ENCODE data around the gene C1orf174.

GRCh38 chr1:3850857-3851256, 49.2 kb downstream of the C1orf174 start:
- TF ChIP-seq TAF1 (IDR thresholded peaks at IDR 0.05; ENCODE audit: borderline replicate concordance, low read depth, low read length) (no peak), POLR2AphosphoS5 (IDR thresholded peaks at IDR 0.05; ENCODE audit: low read depth, low read length) (no peak)
